Memory B cell (primary cell): ENCODE data around the gene ZFAND6.
A peak's percentile ranks its signal among the peaks of the same experiment; 100 is the strongest.
"Not testable (repeated sequence)": the region's sequence is repeated elsewhere in the genome, so short reads cannot be mapped to it uniquely, and the experiment has no call there.

Experiments
- ATAC-seq: fragments of 150-1000 bp; cut with Tn5 transposase; 2 replicates; pipeline ENCODE4 v1.10.0; 2021; ENCODE audit warnings: low read depth, mild to moderate bottlenecking, moderate library complexity
- DNase-seq, 2 donors: peaks; one replicate each; pipeline ENCODE4 v3.0.0; 2022; ENCODE audit warnings: low spot score in 2 of 2
- H3K27ac Mint-ChIP-seq: one replicate; pipeline ENCODE4 v1.8.0; 2022; ENCODE audit warnings: mild to moderate bottlenecking, moderate library complexity, mixed read lengths
- H3K27me3 Mint-ChIP-seq: one replicate; pipeline ENCODE4 v1.8.0; 2022; ENCODE audit warnings: mixed read lengths
- H3K36me3 Mint-ChIP-seq: one replicate; pipeline ENCODE4 v1.8.0; 2022; ENCODE audit warnings: mild to moderate bottlenecking, mixed read lengths
- H3K4me1 Mint-ChIP-seq: one replicate; pipeline ENCODE4 v1.8.0; 2022; ENCODE audit warnings: mixed read lengths
- H3K4me3 Mint-ChIP-seq: one replicate; pipeline ENCODE4 v1.8.0; 2022; ENCODE audit warnings: mild to moderate bottlenecking, moderate library complexity, mixed read lengths
- H3K9me3 Mint-ChIP-seq: one replicate; pipeline ENCODE4 v1.8.0; 2022; ENCODE audit warnings: mixed read lengths

Gene ZFAND6

DNA sequence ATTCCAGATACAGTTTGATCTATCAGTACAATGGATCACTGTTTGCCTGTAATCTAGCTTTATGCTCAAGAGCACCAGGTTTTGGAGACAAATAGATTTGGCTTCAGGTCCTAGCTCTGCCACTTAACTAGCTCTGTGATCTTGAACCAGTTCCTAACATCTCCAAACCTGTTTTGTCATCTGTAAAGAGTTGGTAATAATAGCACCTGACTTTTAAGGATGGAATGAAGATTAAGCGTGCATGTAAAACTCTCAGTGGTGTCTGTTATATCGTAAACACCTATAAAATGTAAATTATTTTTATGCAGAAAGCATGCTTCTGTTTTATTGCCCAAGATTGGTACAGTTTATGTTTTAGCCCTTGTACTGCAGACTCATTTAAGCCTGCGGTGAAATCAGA, 36.5 kb downstream of the ZFAND6 start:
- no peak for ATAC-seq
- Mint-ChIP-seq H3K27ac (no peak overlapping the region), H3K9me3 (no peaks in the 10 kb centered on the region), H3K4me3 (no peak overlapping the region), H3K4me1 (peaks cover 30% of the 10 kb centered on the region), H3K27me3 (no peaks in the 10 kb centered on the region), H3K36me3 (peaks cover 9% of the 10 kb centered on the region)
- no peak for DNase-seq

DNA sequence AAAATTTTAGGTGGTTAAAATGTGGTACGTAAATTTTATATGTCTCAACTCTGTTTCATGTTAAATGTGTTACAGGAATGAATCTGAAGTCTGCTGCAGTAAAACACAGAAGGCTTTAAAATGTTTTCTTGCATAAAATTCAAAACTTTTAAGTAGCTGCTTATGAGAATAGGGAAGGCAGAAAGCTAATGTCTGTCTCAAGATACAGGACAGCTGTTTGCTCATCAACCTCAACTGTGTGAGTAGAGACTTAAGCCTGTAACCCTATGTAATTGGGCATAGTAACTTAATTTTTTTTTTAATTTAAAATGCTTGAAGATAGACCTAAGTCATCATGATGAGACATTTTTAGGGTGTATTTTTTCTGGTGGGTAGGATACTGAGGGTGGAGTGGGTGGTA, 38.9 kb downstream of the ZFAND6 start:
- H3K4me3 Mint-ChIP-seq, result no peak overlapping the region
- DNase-seq (no peak), ATAC-seq (no peak)
- no peaks in the 10 kb centered on the region for H3K27me3 Mint-ChIP-seq
- H3K9me3 Mint-ChIP-seq, result no peaks in the 10 kb centered on the region
- peaks cover 11% of the 10 kb centered on the region for H3K36me3 Mint-ChIP-seq
- no peak overlapping the region for H3K27ac Mint-ChIP-seq
- peaks cover 34% of the 10 kb centered on the region for H3K4me1 Mint-ChIP-seq

DNA sequence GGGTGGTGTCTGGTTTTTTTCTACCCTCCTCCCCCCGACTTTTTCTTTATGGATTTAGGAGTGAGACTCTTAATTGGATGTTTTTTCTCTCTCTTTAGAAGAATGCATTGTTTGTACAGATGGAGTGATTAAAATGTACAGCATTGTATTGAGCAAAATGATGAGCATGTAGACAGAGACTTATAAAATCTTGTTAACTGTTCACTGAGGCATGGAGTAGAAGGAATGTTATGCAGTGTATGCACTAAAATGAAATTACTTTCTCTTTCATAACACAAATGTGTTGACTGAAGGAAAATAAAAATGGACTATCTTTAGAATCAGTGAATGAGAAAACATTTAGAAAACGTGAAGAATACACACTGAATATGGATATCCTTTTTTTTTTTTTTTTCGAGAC, 39.8 kb downstream of the ZFAND6 start:
- H3K27ac Mint-ChIP-seq, result no peak overlapping the region
- ATAC-seq, result peak; percentile 64
- H3K4me1 Mint-ChIP-seq, result peaks cover 30% of the 10 kb centered on the region
- DNase-seq, result no peak
- H3K4me3 Mint-ChIP-seq, result peak overlapping the region; percentile 64
- H3K9me3 Mint-ChIP-seq, result no peaks in the 10 kb centered on the region
- H3K36me3 Mint-ChIP-seq, result peaks cover 11% of the 10 kb centered on the region
- no peaks in the 10 kb centered on the region for H3K27me3 Mint-ChIP-seq

- Mint-ChIP-seq H3K4me3 (peak overlapping the region; percentile 60), H3K36me3 (peaks cover 13% of the 10 kb centered on the region), H3K4me1 (peaks cover 27% of the 10 kb centered on the region)
- not testable (repeated sequence) for H3K27me3 Mint-ChIP-seq, H3K27ac Mint-ChIP-seq, DNase-seq, H3K9me3 Mint-ChIP-seq
- ATAC-seq, result peak; percentile 14
Measured at GRCh38 chr15:80099662-80100061, 40.2 kb downstream of the ZFAND6 start.

GRCh38 chr15:80100247-80100646, 40.8 kb downstream of the ZFAND6 start:
- no peaks in the 10 kb centered on the region for H3K9me3 Mint-ChIP-seq
- DNase-seq, result no peak
- H3K36me3 Mint-ChIP-seq, result peaks cover 11% of the 10 kb centered on the region
- no peak overlapping the region for H3K4me3 Mint-ChIP-seq
- peaks cover 28% of the 10 kb centered on the region for H3K4me1 Mint-ChIP-seq
- H3K27ac Mint-ChIP-seq, result no peak overlapping the region
- H3K27me3 Mint-ChIP-seq, result no peaks in the 10 kb centered on the region
- no peak for ATAC-seq

- H3K9me3 Mint-ChIP-seq, result no peaks in the 10 kb centered on the region
- H3K4me1 Mint-ChIP-seq, result peaks cover 43% of the 10 kb centered on the region
- no peak for ATAC-seq
- peaks cover 16% of the 10 kb centered on the region for H3K36me3 Mint-ChIP-seq
- DNase-seq, result no peak
- no peak overlapping the region for H3K27ac Mint-ChIP-seq
- no peaks in the 10 kb centered on the region for H3K27me3 Mint-ChIP-seq
- H3K4me3 Mint-ChIP-seq, result no peak overlapping the region
Measured at GRCh38 chr15:80105193-80105592, 45.7 kb downstream of the ZFAND6 start.

GRCh38 chr15:80105595-80105994, 46.1 kb downstream of the ZFAND6 start:
- H3K4me1 Mint-ChIP-seq, result peaks cover 43% of the 10 kb centered on the region

GRCh38 chr15:80106051-80106450, 46.6 kb downstream of the ZFAND6 start:
- Mint-ChIP-seq H3K4me1 (peaks cover 41% of the 10 kb centered on the region), H3K9me3 (no peaks in the 10 kb centered on the region), H3K36me3 (peaks cover 13% of the 10 kb centered on the region), H3K27me3 (no peaks in the 10 kb centered on the region), H3K4me3 (no peak overlapping the region), H3K27ac (no peak overlapping the region)
- no peak for ATAC-seq
- no peak for DNase-seq

More at GRCh38 chr15:80105595-80105994, 46.1 kb downstream of the ZFAND6 start:
- DNase-seq (no peak), ATAC-seq (no peak)
- peaks cover 16% of the 10 kb centered on the region for H3K36me3 Mint-ChIP-seq
- no peak overlapping the region for H3K4me3 Mint-ChIP-seq
- H3K9me3 Mint-ChIP-seq, result no peaks in the 10 kb centered on the region
- H3K27ac Mint-ChIP-seq, result no peak overlapping the region
- no peaks in the 10 kb centered on the region for H3K27me3 Mint-ChIP-seq

DNA sequence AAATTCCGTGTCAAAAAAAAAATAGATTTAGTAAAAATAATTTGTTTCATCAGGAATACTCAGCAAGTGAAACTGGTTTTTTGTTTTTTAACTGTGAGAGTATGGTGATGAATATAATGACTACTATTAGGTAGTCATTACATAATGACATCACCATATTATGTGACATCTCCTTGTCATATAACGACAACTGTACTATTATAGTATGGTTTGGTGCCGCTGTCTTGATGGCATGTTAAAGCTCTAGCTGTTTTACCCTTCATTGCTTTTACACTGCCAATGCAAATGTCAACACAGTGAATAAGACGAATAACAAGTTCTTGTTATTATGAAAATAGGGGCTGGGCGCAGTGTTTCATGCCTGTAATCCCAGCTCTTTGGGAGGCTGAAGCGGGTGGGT, 47.7 kb downstream of the ZFAND6 start:
- peaks cover 10% of the 10 kb centered on the region for H3K36me3 Mint-ChIP-seq
- H3K4me1 Mint-ChIP-seq, result peaks cover 40% of the 10 kb centered on the region
- DNase-seq (no peak), ATAC-seq (no peak)
- no peak overlapping the region for H3K27ac Mint-ChIP-seq
- no peaks in the 10 kb centered on the region for H3K9me3 Mint-ChIP-seq
- no peaks in the 10 kb centered on the region for H3K27me3 Mint-ChIP-seq
- no peak overlapping the region for H3K4me3 Mint-ChIP-seq

DNA sequence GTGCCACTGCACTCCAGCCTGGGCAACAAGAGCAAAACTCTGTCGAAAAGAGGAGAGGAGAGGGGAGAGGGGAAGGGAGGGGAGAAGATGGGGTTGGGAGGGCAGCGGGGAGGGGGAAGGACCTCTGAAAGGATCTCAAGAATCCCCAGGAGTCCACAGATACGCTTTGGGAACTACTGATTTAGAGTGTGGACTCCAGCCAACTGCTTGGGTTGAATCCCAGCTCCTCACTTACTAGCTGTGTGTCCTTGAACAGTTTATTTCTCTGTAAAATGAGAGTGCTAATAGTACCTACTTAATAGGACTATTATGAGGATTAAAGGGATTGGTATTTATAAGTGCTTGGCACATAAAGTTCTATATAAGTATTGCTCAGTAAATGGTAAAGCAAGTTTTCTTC, 48.3 kb downstream of the ZFAND6 start:
- DNase-seq, result no peak
- H3K4me3 Mint-ChIP-seq, result no peak overlapping the region

GRCh38 chr15:80109388-80109787, 49.9 kb downstream of the ZFAND6 start:
- ATAC-seq (no peak), DNase-seq (no peak)
- peaks cover 48% of the 10 kb centered on the region for H3K4me1 Mint-ChIP-seq
- no peak overlapping the region for H3K4me3 Mint-ChIP-seq
- H3K36me3 Mint-ChIP-seq, result peaks cover 10% of the 10 kb centered on the region
- peak overlapping the region; percentile 3 for H3K27ac Mint-ChIP-seq
- H3K27me3 Mint-ChIP-seq, result no peaks in the 10 kb centered on the region
- H3K9me3 Mint-ChIP-seq, result no peaks in the 10 kb centered on the region

More for the DNA sequence above, 48.3 kb downstream of the ZFAND6 start:
- H3K4me1 Mint-ChIP-seq, result peaks cover 39% of the 10 kb centered on the region
- H3K27me3 Mint-ChIP-seq, result no peaks in the 10 kb centered on the region
- no peaks in the 10 kb centered on the region for H3K9me3 Mint-ChIP-seq
- H3K36me3 Mint-ChIP-seq, result peaks cover 10% of the 10 kb centered on the region
- no peak for ATAC-seq
- peak overlapping the region; percentile 47 for H3K27ac Mint-ChIP-seq

- Mint-ChIP-seq H3K27me3 (no peaks in the 10 kb centered on the region), H3K9me3 (no peaks in the 10 kb centered on the region), H3K36me3 (peaks cover 8% of the 10 kb centered on the region), H3K27ac (no peak overlapping the region), H3K4me3 (no peak overlapping the region), H3K4me1 (peaks cover 44% of the 10 kb centered on the region)
- no peak for DNase-seq
- ATAC-seq, result no peak
Measured at GRCh38 chr15:80110920-80111319, 51.4 kb downstream of the ZFAND6 start.

- Mint-ChIP-seq H3K27me3 (no peaks in the 10 kb centered on the region), H3K4me1 (peaks cover 39% of the 10 kb centered on the region), H3K4me3 (no peak overlapping the region), H3K9me3 (no peaks in the 10 kb centered on the region), H3K27ac (no peak overlapping the region), H3K36me3 (peaks cover 4% of the 10 kb centered on the region)
- no peak for ATAC-seq
- DNase-seq, result no peak
Measured at GRCh38 chr15:80114114-80114513, 54.6 kb downstream of the ZFAND6 start.

DNA sequence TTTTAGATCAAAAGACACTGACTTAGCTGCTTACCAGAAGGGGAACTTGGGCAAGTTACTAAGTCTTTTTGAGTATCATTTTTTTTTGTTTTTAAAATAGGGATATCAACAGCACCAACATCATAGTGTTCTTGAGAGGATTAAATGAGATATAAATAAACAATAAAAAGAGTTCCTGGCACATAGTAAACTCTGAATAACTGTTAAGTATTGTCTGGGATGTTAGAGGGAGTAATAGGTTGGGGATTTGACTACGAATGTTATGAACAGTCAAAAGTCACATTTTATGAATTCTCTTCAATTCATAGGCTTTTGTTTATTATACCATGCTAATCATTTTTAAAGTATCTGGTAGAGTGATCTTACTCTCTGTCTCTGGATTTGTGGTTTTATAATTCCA, 55.5 kb downstream of the ZFAND6 start:
- Mint-ChIP-seq H3K4me1 (peaks cover 30% of the 10 kb centered on the region), H3K4me3 (no peak overlapping the region), H3K36me3 (no peaks in the 10 kb centered on the region), H3K9me3 (no peaks in the 10 kb centered on the region), H3K27ac (peak overlapping the region; percentile 55), H3K27me3 (no peaks in the 10 kb centered on the region)
- DNase-seq (no peak), ATAC-seq (peak; percentile 42)

DNA sequence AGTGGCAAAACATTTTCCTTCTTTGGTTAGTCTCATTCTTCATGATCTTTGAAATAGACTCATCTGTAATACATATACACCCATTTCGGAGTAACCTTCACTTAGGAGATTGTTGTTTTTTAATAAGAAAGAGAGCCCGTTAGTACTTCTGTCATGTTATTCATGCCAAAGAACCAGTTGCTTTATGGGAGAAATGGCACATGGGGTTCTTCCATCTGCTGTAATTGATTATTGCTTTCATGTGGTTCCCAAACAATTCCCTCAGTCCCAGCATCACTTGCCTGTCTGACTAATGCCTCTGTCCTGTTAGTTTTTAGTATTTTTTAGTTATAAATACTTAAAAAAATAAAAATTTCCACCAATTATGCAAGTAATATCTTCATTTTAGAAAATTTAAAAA, 59.5 kb downstream of the ZFAND6 start:
- Mint-ChIP-seq H3K27me3 (no peaks in the 10 kb centered on the region), H3K36me3 (peaks cover 12% of the 10 kb centered on the region), H3K27ac (no peak overlapping the region), H3K9me3 (no peaks in the 10 kb centered on the region), H3K4me3 (no peak overlapping the region), H3K4me1 (peaks cover 18% of the 10 kb centered on the region)
- no peak for DNase-seq
- no peak for ATAC-seq
